Ishikawa (cell line): Measurements from ENCODE around the gene IRX6.
A peak's percentile ranks its signal among the peaks of the same experiment; 100 is the strongest.

Experiments
- CEBPB ChIP-seq: IDR thresholded peaks from 2 replicates; pipeline ENCODE4 v1.6.1; 2012
- CREB1 ChIP-seq: IDR thresholded peaks from 2 replicates; pipeline ENCODE4 v1.6.1; 2012; ENCODE audit warnings: low read depth
- EGR1 ChIP-seq: IDR thresholded peaks from 2 replicates; pipeline ENCODE4 v1.6.1; 2012
- EP300 ChIP-seq: IDR thresholded peaks from 2 replicates; pipeline ENCODE4 v1.6.1; 2012; ENCODE audit warnings: borderline replicate concordance
- FOXM1 ChIP-seq: IDR thresholded peaks from 2 replicates; pipeline ENCODE4 v1.6.1; 2012; ENCODE audit warnings: low read depth, borderline replicate concordance
- NFIC ChIP-seq: IDR thresholded peaks from 2 replicates; pipeline ENCODE4 v1.6.1; 2012
- RAD21 ChIP-seq: IDR thresholded peaks from 2 replicates; pipeline ENCODE4 v1.6.1; 2012; ENCODE audit warnings: low read depth
- TAF1 ChIP-seq: IDR thresholded peaks from 2 replicates; pipeline ENCODE4 v1.6.1; 2012; ENCODE audit warnings: low read depth, mild to moderate bottlenecking
- TCF12 ChIP-seq: IDR thresholded peaks from 2 replicates; pipeline ENCODE4 v1.6.1; 2012; ENCODE audit warnings: low read depth
- TEAD4 ChIP-seq: IDR thresholded peaks from 2 replicates; pipeline ENCODE4 v1.6.1; 2012
- YY1 ChIP-seq: IDR thresholded peaks from 2 replicates; pipeline ENCODE4 v1.6.1; 2012; ENCODE audit warnings: low read depth
- ZBTB7A ChIP-seq: IDR thresholded peaks from 2 replicates; pipeline ENCODE4 v1.6.1; 2012; ENCODE audit warnings: low read depth
- TF ChIP-seq, protein P1 (sequence below): IDR thresholded peaks from 2 replicates; pipeline ENCODE4 v1.6.1; 2012
- TF ChIP-seq, protein P2 (sequence below): IDR thresholded peaks from 2 replicates; pipeline ENCODE4 v1.6.1; 2012
- TF ChIP-seq, protein P3 (sequence below): IDR thresholded peaks from 2 replicates; pipeline ENCODE4 v1.6.1; 2012; ENCODE audit warnings: low read depth, mild to moderate bottlenecking

Gene IRX6

DNA sequence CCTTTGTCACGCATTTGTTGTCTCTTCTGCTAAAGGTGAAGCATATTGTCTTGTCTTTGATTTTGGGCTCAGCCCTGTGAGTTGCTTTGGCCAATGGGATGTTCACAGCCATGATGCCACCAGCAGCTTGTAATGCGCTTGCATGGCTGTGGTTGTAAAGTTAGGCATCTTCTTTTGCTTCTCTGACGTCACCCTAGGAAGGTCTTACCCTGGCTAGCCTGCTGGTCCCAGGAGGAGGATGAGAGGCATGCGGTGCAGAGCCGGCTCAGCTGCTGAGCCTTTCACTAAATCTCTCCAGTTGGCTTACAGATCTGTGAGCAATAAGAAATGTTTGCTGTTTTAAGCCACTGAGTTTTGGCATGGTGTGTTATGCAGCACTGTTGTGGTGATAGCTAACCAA lies 40.8 kb downstream of the IRX6 start:
- TF ChIP-seq TCF12, result no peak
- TF ChIP-seq EP300, result no peak
- TF ChIP-seq RAD21, result no peak
- TF ChIP-seq NFIC, result no peak

DNA sequence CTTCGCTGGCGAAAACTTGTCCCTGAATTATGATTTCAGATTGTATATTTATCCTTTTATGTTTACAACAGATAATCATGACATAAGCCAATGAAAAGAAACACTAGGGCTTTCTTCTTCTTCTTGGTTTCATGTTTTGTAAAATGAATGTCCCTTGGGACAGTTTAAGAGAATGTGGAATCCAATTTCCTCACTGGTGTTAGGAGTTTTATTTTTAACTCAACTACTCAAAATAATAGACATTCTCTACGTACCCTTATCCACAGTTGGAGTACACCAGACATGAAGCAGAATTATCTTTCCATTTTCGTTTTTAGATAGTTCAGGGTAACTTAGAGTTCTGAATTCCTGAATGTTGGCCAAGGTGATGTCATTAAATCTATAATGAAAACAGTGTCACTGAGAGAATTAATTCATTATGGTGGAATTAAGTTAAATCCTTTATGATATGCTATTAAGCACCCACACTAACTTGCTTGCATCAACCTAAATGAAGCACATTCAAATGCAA lies 43.4 kb downstream of the IRX6 start:
- TF ChIP-seq RAD21 (no peak), EP300 (no peak), TCF12 (no peak), TEAD4 (no peak), CEBPB (no peak), TAF1 (no peak), NFIC (no peak), CREB1 (no peak), YY1 (no peak), ZBTB7A (no peak), FOXM1 (no peak), EGR1 (no peak)
- TF ChIP-seq, protein P1, sequence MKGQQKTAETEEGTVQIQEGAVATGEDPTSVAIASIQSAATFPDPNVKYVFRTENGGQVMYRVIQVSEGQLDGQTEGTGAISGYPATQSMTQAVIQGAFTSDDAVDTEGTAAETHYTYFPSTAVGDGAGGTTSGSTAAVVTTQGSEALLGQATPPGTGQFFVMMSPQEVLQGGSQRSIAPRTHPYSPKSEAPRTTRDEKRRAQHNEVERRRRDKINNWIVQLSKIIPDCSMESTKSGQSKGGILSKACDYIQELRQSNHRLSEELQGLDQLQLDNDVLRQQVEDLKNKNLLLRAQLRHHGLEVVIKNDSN, result no peak
- TF ChIP-seq, protein P2, sequence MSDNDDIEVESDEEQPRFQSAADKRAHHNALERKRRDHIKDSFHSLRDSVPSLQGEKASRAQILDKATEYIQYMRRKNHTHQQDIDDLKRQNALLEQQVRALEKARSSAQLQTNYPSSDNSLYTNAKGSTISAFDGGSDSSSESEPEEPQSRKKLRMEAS, result no peak

DNA sequence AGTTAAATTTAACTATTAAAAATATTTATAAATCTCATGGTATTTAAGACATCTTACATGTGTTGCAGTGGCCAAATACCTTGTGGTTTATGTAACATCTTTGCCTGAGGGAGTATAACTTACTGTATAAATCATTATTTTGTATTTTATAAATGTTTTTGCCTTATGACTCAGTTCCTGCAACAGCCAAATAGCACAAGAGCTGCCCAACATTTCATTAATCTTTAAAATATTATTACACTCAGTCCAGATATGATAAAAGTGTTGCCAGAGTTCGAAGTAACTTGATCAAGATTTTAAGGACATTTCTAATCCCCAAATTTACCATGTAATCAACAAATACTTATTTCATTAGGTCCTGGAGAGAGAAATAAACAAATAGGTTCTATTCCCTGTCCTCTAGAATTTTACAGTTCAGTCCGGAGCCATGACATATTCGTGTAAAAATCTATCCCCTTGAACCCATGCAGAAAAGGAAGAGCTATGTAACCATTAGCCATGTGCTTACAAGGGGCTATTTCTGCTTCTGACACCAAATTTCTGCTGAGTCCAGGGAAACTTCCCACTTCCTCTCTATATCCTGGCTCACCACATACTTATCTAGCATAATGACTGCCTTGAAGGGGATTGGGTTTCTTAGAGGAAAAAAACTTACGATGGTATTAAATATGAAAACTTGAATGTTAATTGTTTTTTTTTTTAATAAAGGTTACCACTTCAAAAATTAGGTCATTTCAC lies 44.0 kb downstream of the IRX6 start:
- no peak for TF ChIP-seq YY1
- TF ChIP-seq, protein P2, result no peak
- no peak for TF ChIP-seq RAD21
- no peak for TF ChIP-seq NFIC
- no peak for TF ChIP-seq EGR1
- no peak for TF ChIP-seq TAF1
- no peak for TF ChIP-seq CREB1

DNA sequence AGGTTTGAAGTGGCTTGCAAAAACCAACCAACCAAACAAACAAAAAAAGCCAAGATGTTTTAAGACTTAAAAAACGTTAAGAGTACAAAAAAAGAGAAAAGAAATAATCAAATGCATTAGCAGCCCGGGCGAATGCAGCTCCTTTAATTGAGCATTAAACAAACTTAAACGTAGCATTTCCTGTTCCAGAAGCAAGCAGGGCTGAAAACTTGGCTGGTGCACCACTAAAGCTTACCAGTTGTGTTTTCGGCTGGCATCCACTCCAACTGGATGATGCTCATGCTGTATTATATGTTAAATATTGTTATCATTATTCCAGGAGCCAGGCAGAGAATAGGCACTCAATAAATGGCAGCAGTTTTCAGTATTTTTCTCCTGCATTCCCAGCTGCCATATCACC lies 45.1 kb downstream of the IRX6 start:
- TF ChIP-seq CREB1 (no peak), TAF1 (no peak), TEAD4 (no peak), YY1 (no peak), FOXM1 (no peak), ZBTB7A (no peak), CEBPB (no peak), EGR1 (no peak), EP300 (no peak), TCF12 (no peak), NFIC (no peak), RAD21 (no peak)
- TF ChIP-seq, protein P2, result no peak
- TF ChIP-seq, protein P1, result no peak
- TF ChIP-seq, protein P3, sequence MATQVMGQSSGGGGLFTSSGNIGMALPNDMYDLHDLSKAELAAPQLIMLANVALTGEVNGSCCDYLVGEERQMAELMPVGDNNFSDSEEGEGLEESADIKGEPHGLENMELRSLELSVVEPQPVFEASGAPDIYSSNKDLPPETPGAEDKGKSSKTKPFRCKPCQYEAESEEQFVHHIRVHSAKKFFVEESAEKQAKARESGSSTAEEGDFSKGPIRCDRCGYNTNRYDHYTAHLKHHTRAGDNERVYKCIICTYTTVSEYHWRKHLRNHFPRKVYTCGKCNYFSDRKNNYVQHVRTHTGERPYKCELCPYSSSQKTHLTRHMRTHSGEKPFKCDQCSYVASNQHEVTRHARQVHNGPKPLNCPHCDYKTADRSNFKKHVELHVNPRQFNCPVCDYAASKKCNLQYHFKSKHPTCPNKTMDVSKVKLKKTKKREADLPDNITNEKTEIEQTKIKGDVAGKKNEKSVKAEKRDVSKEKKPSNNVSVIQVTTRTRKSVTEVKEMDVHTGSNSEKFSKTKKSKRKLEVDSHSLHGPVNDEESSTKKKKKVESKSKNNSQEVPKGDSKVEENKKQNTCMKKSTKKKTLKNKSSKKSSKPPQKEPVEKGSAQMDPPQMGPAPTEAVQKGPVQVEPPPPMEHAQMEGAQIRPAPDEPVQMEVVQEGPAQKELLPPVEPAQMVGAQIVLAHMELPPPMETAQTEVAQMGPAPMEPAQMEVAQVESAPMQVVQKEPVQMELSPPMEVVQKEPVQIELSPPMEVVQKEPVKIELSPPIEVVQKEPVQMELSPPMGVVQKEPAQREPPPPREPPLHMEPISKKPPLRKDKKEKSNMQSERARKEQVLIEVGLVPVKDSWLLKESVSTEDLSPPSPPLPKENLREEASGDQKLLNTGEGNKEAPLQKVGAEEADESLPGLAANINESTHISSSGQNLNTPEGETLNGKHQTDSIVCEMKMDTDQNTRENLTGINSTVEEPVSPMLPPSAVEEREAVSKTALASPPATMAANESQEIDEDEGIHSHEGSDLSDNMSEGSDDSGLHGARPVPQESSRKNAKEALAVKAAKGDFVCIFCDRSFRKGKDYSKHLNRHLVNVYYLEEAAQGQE, result no peak

DNA sequence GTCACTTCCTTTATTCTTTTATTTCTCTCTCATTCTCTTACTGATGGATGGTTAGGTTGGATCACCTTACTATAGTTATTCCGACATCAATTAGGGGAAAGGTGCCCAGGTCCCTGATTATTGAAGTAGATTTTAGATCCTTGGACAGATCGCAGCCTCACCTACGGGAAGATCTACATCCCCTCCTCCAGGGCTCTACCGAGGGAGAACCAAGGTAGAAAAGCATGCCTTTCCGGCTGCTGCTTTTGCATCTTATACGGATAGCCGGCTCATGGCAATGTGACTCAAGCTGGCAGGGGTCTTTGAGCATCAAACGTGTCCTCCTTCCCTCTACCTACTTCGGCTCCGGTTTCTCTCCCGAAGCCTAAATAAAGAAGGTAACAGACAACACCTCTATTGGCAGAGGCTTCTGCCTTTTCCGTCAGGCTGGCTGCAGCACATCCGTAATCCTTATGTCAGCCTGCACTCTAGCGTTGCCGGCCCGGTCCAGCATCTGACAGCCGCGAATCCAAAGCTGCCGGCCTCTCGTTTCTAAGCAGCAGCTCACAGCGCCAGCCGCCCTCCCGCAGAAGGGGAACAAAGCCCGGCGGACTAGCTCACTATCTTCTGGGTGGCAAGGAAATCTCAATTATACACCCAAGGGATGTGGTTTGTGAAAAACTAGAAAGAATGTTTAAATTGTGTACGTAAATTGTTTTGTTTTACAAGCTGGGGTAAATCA lies 46.9 kb downstream of the IRX6 start:
- TF ChIP-seq, protein P2, result no peak
- TF ChIP-seq RAD21, result peak; percentile 21; the same call in 1 of the 2 replicates

DNA sequence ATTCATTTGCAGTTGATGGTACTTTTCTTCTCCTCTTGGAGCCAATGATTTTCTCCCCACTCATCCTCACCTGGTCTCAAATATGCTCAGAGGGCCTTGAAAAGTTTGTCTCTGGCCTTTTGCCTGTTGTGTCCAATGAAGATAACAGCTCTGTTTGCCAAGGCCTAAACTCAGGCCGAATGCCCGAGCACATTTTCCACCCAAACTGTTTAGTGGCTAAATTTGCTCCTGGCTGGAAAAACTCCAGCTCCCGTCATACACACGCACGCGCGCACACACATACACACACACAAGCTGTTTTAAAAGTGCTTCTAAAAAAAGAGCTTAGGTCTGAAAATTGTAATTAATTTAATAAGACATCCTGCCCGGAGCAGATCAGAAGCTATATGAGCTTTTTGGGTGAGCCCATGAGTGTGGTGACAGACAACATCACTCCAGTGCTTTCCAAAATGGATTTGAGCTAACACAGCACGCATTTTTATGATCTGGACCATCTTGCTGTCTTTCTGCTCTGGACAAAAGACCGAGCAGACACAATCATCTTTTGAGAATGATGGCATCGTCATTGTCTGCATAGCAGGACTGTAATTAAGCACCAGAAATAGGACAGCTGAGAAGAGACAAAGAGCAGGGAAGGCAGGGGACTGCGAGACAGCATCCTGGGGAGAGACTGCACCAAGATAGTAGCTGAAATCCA lies 48.9 kb downstream of the IRX6 start:
- TF ChIP-seq EP300 (no peak), TEAD4 (no peak), YY1 (no peak), CEBPB (no peak), NFIC (no peak), RAD21 (no peak), FOXM1 (no peak), EGR1 (no peak), ZBTB7A (no peak), TCF12 (no peak), CREB1 (no peak), TAF1 (no peak)
- TF ChIP-seq, protein P1, result no peak
- TF ChIP-seq, protein P2, result no peak
- TF ChIP-seq, protein P3, result no peak
